ENCODE results near the gene DDX39B. TPM values are rescaled to one million over a fixed set of nuclear protein-coding genes. Genes with fewer than 3 reads are reported as not detected.
"Not testable (repeated sequence)": the region's sequence is repeated elsewhere in the genome, so short reads cannot be mapped to it uniquely, and the experiment has no call there.

Gene DDX39B
- polyA plus RNA-seq, 3 donors, result 64.1 to 1,059 (median 67.8) TPM

DNA sequence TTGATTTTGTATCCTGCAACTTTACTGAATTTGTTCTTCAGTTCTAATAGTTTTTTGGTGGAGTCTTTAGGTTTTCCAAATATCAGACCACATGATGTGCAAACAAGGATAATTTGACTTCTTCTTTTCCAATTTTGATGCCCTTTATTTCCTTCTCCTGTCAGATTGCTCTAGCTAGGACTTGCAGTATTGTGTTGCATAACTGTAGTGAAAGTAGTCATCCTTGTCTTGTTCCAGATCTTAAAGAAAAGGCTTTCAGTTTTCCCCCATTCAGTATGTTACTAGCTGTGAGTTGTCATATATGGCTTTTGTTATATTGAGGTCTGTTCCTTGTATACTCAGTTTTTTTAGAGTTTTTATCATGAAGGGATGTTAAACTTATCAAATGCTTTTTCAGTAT, 39.2 kb downstream of the DDX39B start:
- peaks cover 0 to 2% (median 0%) of the 10 kb centered on the region in 3 donors for H3K27me3 Mint-ChIP-seq (ENCODE audit: low read depth in 3 of 3)
- H3K79me2 ChIP-seq (ENCODE audit: insufficient read depth, low read length), result peaks cover 94% of the 10 kb centered on the region
- H3K27ac Mint-ChIP-seq, result peak overlapping the region in 3 of 7 donors; percentile 6 to 58 (median 22)
- TF ChIP-seq, protein P1, sequence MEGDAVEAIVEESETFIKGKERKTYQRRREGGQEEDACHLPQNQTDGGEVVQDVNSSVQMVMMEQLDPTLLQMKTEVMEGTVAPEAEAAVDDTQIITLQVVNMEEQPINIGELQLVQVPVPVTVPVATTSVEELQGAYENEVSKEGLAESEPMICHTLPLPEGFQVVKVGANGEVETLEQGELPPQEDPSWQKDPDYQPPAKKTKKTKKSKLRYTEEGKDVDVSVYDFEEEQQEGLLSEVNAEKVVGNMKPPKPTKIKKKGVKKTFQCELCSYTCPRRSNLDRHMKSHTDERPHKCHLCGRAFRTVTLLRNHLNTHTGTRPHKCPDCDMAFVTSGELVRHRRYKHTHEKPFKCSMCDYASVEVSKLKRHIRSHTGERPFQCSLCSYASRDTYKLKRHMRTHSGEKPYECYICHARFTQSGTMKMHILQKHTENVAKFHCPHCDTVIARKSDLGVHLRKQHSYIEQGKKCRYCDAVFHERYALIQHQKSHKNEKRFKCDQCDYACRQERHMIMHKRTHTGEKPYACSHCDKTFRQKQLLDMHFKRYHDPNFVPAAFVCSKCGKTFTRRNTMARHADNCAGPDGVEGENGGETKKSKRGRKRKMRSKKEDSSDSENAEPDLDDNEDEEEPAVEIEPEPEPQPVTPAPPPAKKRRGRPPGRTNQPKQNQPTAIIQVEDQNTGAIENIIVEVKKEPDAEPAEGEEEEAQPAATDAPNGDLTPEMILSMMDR (IDR thresholded peaks at IDR 0.05), result no peak
- H3K9me3 Mint-ChIP-seq, result peaks cover 0 to 2% (median 0%) of the 10 kb centered on the region in 7 donors
- H3K4me3 ChIP-seq (replicated peaks in 1 of 3; ENCODE audit: low read depth in 2 of 3, low read length in 3 of 3), result no peak overlapping the region
- peak in 2 of 3 donors; percentile 20 to 25 for DNase-seq
- H2AFZ ChIP-seq (ENCODE audit: insufficient read depth, low read depth, low read length, poor library complexity, severe bottlenecking), result no peak overlapping the region
- peaks cover 14 to 32% of the 10 kb centered on the region in 2 donors for H3K4me1 ChIP-seq (ENCODE audit: control insufficient read depth in 1 of 2, insufficient read depth in 2 of 2, low read length in 2 of 2)
- H3K27ac ChIP-seq (ENCODE audit: low read depth in 1 of 2, low read length in 2 of 2), result peak overlapping the region in 1 of 2 donors; percentile 34
- no peak overlapping the region for H3K4me2 ChIP-seq (replicated peaks; ENCODE audit: extremely low read depth, low read length, poor library complexity, severe bottlenecking)
- intact Hi-C loops (cut with micrococcal nuclease), result no loop called here
- peaks cover 98% of the 10 kb centered on the region for H4K20me1 ChIP-seq (ENCODE audit: insufficient read depth, low read length)
- no peak overlapping the region for H3K9ac ChIP-seq (ENCODE audit: insufficient read depth, low read length, poor library complexity, severe bottlenecking)
- peak overlapping the region in 1 of 2 donors; percentile 30 for H3K4me3 Mint-ChIP-seq
- peaks cover 30 to 35% of the 10 kb centered on the region in 2 donors for H3K36me3 Mint-ChIP-seq
- peaks cover 50% of the 10 kb centered on the region for H3K4me1 Mint-ChIP-seq
- H3K9me3 ChIP-seq (replicated peaks in 1 of 2; ENCODE audit: control insufficient read depth in 1 of 2, insufficient read depth in 1 of 2, low read length in 2 of 2), result no peaks in the 10 kb centered on the region
- H3K27me3 ChIP-seq (ENCODE audit: control insufficient read depth in 2 of 2, insufficient read depth in 2 of 2, low read length in 2 of 2), result no peaks in the 10 kb centered on the region
- H3K36me3 ChIP-seq (replicated peaks in 1 of 2; ENCODE audit: control insufficient read depth in 1 of 2, insufficient read depth in 2 of 2, low read length in 2 of 2), result peaks cover 27 to 28% of the 10 kb centered on the region in 2 donors

DNA sequence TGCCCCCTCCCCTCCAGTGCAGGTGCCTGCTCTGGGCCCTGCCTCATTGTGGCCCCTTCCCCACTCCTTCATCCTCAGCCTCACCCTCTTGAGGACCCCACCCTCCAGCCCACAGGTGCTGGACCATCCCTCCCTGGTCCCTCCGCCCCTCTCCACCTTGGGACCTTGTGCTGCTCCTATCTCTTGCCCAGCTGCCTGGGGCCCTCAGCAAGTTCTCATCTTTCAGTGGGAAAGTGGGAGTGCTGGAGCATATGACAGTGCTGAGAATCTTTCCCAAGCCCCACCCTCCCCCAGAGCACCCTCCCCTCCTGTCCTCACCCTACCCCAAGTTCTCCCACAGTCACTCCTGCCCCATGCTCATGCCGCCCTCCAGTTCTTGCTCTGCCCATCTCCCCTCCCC, 42.2 kb downstream of the DDX39B start:
- H3K9me3 ChIP-seq (replicated peaks in 1 of 2; ENCODE audit: control insufficient read depth in 1 of 2, insufficient read depth in 1 of 2, low read length in 2 of 2); DNase-seq; H3K27me3 ChIP-seq (ENCODE audit: control insufficient read depth in 2 of 2, insufficient read depth in 2 of 2, low read length in 2 of 2); H3K36me3 Mint-ChIP-seq; H2AFZ ChIP-seq (ENCODE audit: insufficient read depth, low read depth, low read length, poor library complexity, severe bottlenecking); H3K36me3 ChIP-seq (replicated peaks in 1 of 2; ENCODE audit: control insufficient read depth in 1 of 2, insufficient read depth in 2 of 2, low read length in 2 of 2); H3K27ac ChIP-seq (ENCODE audit: low read depth in 1 of 2, low read length in 2 of 2); H3K9ac ChIP-seq (ENCODE audit: insufficient read depth, low read length, poor library complexity, severe bottlenecking); H3K27me3 Mint-ChIP-seq (ENCODE audit: low read depth in 3 of 3); H3K9me3 Mint-ChIP-seq; H3K4me3 ChIP-seq (replicated peaks in 1 of 3; ENCODE audit: low read depth in 2 of 3, low read length in 3 of 3); H3K4me2 ChIP-seq (replicated peaks; ENCODE audit: extremely low read depth, low read length, poor library complexity, severe bottlenecking): not testable (repeated sequence)
- Histone ChIP-seq H4K20me1 (ENCODE audit: insufficient read depth, low read length) (peaks cover 82% of the 10 kb centered on the region), H3K79me2 (ENCODE audit: insufficient read depth, low read length) (peaks cover 99% of the 10 kb centered on the region), H3K4me1 (ENCODE audit: control insufficient read depth in 1 of 2, insufficient read depth in 2 of 2, low read length in 2 of 2) (peaks cover 38 to 58% of the 10 kb centered on the region in 2 donors)
- no CpG with 5 or more reads among the region's 2 CpGs for WGBS (ENCODE audit: insufficient coverage)
- intact Hi-C loops (cut with micrococcal nuclease), result loop anchor here (5.0 to 10.0 kb wide), 2 partner anchors 43 to 45 kb away; partner anchors contain the start of genes DDX39B (in 2 of the 2), ATP6V1G2 (in 1 of the 2) and NFKBIL1 (in 1 of the 2)
- Mint-ChIP-seq H3K4me3 (peak overlapping the region in 1 of 2 donors; percentile 53), H3K4me1 (peaks cover 71% of the 10 kb centered on the region), H3K27ac (peak overlapping the region in 1 of 7 donors; percentile 61)

Data from CD14-positive monocyte (primary cell).